HG03558 (cell line): ENCODE results near the gene PEA15.

ENCODE experiments used
- ATAC-seq: cut with Tn5 transposase; IDR thresholded peaks from one replicate; pipeline ENCODE4 v1.9.1; 2021; ENCODE audit warnings: moderate number of reproducible peaks; ENCODE audit not compliant: unreplicated experiment; ENCODE audit errors: extremely low read depth

Gene PEA15

GRCh38 chr1:160261893-160262794, 57.0 kb downstream of the PEA15 start, which contains the start of gene DCAF8:
Gene DCAF8, minus strand, starts transcription at chr1:160262549. Its CDS starts 18,541 bp downstream, at chr1:160244008.
- ATAC-seq: peak; percentile 62

- ATAC-seq: no peak
Observed at GRCh38 chr1:160264795-160265307, 59.7 kb downstream of the PEA15 start.
